ENCODE data around the gene TELO2. TPM values are rescaled to one million over a fixed set of nuclear protein-coding genes. Genes with fewer than 3 reads are reported as not detected.

TELO2 gene
- total and polyA plus RNA-seq, 4 donors, result 12.9 to 19.3 (median 16.2) TPM

- 96% methylated on average over 29 of the region's 29 CpGs for WGBS
- Histone ChIP-seq H3K9ac (ENCODE audit: low read depth in 1 of 2, low read length in 2 of 2) (no peak overlapping the region), H3K27me3 (ENCODE audit: control insufficient read depth in 4 of 4, insufficient read depth in 4 of 4, low read length in 3 of 4) (no peaks in the 10 kb centered on the region), H3K36me3 (ENCODE audit: control insufficient read depth in 4 of 4, insufficient read depth in 3 of 4, low read depth in 1 of 4, low read length in 3 of 4) (peaks cover 0 to 4% (median under 1%) of the 10 kb centered on the region in 4 donors), H3K4me1 (ENCODE audit: control insufficient read depth in 4 of 4, insufficient read depth in 4 of 4, low read length in 3 of 4) (peaks cover 0 to 5% (median 0%) of the 10 kb centered on the region in 4 donors), H3K27ac (ENCODE audit: low read depth in 1 of 2, low read length in 2 of 2) (no peak overlapping the region), H3K4me3 (ENCODE audit: low read depth in 1 of 3, low read length in 3 of 3) (no peak overlapping the region), H3K9me3 (ENCODE audit: control insufficient read depth in 4 of 4, low read length in 3 of 4) (no peaks in the 10 kb centered on the region)
- no peak for DNase-seq (ENCODE audit: low spot score)
- TF ChIP-seq REST (IDR thresholded peaks at IDR 0.05) (no peak), FOXA2 (IDR thresholded peaks at IDR 0.05) (no peak), ATF3 (IDR thresholded peaks at IDR 0.05) (no peak), MAX (IDR thresholded peaks at IDR 0.05) (no peak), HNF4A (conservative IDR thresholded peaks at IDR 0.05) (no peak), HNF4G (IDR thresholded peaks at IDR 0.05) (no peak), JUND (IDR thresholded peaks at IDR 0.05) (no peak)
Observed at GRCh38 chr16:1528921-1529537, 35.9 kb downstream of the TELO2 start.

GRCh38 chr16:1530349-1530882, 37.3 kb downstream of the TELO2 start:
- Histone ChIP-seq H3K9ac (ENCODE audit: low read depth in 1 of 2, low read length in 2 of 2) (no peak overlapping the region), H3K36me3 (ENCODE audit: control insufficient read depth in 4 of 4, insufficient read depth in 3 of 4, low read depth in 1 of 4, low read length in 3 of 4) (peaks cover 0 to 4% (median 0%) of the 10 kb centered on the region in 4 donors), H3K9me3 (ENCODE audit: control insufficient read depth in 4 of 4, low read length in 3 of 4) (no peaks in the 10 kb centered on the region), H3K4me1 (ENCODE audit: control insufficient read depth in 4 of 4, insufficient read depth in 4 of 4, low read length in 3 of 4) (peaks cover 0 to 5% (median 0%) of the 10 kb centered on the region in 4 donors), H3K4me3 (ENCODE audit: low read depth in 1 of 3, low read length in 3 of 3) (no peak overlapping the region), H3K27me3 (ENCODE audit: control insufficient read depth in 4 of 4, insufficient read depth in 4 of 4, low read length in 3 of 4) (no peaks in the 10 kb centered on the region), H3K27ac (ENCODE audit: low read depth in 1 of 2, low read length in 2 of 2) (peak overlapping the region; percentile 44 to 63)
- TF ChIP-seq GABPA (IDR thresholded peaks at IDR 0.05 in 1 of 2, conservative IDR thresholded peaks at IDR 0.05 in 1 of 2) (no peak), EGR1 (IDR thresholded peaks at IDR 0.05; ENCODE audit: low read depth in 2 of 2) (no peak), RAD21 (IDR thresholded peaks at IDR 0.05) (no peak), JUND (IDR thresholded peaks at IDR 0.05) (no peak), ZBTB33 (IDR thresholded peaks at IDR 0.05) (no peak), YY1 (IDR thresholded peaks at IDR 0.05) (no peak), HNF4A (conservative IDR thresholded peaks at IDR 0.05) (no peak), CTCF (IDR thresholded peaks at IDR 0.05; ENCODE audit: low read depth, low read length, missing input control) (no peak), SP1 (IDR thresholded peaks at IDR 0.05) (no peak), MAX (IDR thresholded peaks at IDR 0.05) (no peak)
- no peak for DNase-seq (ENCODE audit: low spot score)
- 90% methylated on average over 27 of the region's 27 CpGs for WGBS
